CD4-positive, alpha-beta T cell treated with Interleukin-4 for 4 hours (primary cell): ENCODE results near the gene THBS1.

Experiments
- DNase-seq: peaks from one replicate; pipeline ENCODE4 v3.0.0-alpha.2; 2020

The THBS1 gene

DNA sequence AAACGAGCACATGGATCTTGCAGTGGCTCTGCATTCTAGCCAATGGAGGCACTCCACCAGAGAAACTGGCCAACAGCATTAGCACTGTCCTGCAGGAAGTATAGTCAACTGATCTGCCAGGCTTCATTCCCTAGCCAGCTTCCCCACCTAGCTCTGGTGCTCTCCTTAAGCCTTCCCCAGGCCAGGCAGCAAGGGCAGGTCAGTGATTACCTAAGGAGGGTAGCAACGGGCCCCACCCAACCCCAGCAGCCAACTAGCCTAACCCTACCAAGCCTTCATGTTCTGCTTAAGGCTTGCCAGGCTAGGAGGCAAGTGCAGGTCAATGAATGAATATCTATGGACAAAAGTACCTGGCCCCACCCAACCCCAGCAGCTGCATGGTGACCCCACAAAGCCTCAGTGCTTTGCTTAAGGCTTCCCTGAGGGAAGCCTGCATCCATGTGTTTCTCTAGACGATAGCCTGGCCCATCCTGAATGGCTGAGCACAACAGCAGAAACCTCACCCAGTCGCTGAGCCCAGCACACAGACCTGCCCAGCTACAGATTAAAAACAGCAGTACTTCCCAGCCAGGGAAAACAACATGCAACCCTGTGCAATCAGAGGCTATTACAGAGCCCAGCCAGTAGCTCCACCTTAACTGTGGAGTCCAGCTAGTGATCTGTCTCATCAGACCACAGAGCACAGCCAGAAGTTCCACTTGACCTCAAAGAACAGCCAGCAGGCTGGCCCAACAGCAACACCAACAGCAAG lies 28.5 kb downstream of the THBS1 start:
- no peak for DNase-seq

DNA sequence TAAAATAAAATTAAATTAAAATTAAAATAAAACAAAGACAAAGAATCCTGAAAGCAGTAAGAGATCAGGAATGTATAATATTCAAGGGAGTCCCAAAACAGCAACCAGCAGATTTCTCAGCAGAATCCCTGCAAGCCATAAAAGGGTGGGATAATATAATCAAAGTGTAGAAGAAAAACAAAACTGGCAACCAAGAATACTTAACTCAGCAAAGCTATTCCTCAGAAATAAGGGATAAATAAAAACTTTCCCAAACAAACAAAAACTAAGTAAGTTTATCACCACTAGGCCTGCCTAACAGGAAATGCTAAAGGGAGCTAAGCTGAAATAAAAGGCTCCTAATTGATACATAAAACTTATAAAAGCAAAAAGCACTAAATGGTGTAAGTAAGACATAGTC lies 29.8 kb downstream of the THBS1 start:
- no peak for DNase-seq

DNA sequence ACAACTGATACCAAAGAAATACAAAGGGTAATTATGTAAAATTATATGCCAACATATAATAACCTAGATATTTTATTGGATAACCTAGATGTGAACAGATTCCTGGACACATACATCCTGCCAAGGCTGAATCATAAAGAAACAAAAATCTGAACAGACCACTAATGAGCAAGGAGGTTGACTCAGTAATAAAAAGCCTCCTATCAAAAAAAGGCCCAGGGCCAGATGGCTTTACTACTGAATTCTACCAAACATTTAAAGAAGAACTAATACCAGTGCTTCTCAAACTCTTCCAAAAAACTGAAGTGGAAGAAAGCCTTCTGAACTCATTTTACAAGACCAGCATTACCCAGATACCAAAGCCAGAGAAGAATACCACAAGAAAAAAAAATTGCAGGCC lies 32.4 kb downstream of the THBS1 start:
- DNase-seq = no peak

DNA sequence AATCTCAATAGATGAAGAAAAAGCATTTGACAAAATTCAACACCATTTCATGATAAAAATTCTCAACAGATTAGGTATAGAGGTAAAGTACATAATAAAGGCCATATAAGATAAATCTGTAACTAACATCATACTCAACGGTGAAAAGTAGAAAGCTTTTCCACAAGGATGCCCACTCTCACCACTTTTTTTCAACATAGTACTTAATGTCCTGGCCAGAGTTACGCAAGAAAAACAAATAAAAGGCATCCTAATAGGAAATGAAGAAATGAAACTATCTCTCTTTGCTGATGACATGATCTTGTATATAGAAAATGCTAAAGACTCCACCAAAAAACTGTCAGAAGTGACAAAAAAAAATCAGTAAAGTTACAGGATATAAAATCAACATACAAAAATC lies 33.0 kb downstream of the THBS1 start:
- no peak for DNase-seq

DNA sequence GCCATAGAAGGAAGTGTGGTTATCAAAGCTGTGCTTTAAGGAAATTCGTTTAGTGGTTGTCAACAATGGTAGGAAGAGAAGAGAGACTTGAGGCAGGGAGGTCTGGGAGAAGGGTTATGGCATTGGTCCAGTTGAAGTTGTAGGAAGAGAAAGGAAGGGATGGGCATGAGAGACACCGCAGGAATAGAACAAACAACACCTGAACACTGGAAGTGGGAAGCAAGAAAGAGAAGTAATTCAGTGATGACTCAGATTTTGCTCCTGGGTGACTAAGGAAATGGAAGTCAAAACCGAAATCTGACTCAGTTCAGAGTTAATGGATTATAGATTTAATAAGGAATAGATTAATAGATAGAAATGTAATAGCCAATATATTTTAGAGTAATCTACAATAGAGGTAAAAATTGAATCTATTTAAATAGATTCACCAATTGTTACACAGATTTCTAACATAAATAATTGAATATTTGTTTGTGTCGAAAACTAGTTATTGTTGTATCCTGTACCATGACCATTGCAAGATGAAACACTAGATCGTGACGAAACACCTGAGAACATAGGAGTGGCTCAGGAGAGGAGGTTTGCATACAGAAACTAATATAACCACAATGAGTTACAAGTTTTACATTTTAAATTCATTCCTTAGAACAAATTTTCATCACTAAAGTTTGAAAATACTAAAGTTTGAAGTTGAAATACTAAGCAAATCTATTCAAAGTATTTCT lies 36.0 kb downstream of the THBS1 start:
- DNase-seq = no peak

DNA sequence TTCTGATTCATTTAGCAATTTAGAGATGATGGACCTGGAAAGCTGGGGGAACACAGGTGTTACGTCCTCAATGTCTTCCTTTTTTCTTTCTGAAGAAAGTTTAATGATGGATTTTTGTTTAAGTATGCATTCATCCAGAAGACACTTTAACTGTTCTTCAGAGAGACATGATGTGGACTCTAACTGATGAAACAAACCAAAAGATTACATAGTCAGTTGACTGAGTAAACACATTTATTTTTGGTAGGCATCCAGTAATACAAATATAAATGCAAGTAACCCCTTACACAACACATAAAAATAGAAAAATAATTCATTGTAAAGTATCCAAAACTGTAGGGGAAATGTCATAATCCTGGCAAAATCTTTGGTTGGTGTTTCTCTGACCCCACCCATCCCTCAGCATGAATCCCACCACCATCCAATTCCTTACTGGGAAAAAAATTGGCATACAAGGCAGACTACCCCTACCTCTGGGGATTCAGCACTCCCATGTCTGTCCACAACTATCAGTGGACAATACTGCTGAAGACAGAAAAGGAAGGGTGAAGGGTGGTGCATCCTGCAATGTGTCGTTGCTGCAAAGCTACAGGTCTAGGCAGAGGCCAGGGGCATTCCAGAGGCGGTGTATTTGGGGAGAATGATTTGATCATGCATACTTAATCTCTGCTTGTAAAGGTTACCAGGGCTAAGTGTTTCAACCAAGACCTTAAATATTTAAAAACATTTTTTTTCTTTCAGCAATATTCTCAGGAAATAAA lies 37.4 kb downstream of the THBS1 start:
- no peak for DNase-seq

DNA sequence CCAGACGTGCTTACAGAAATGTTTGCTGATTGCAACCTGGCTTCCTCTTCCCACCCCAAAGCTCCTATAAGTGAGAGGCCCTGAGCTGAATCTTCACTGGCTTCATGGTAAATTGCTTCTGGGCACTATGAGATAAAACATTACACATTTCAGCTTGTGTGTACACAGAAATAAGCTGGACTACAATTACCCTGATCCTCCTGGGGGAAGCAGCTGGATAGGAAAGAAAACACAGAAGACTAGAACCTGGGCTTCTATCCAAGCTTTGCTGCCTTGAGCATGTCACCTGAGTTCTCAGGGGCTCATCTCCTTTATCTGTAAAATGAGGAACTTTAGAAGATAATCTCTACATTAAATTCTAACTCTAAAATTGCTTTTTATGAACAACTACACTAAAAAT lies 40.3 kb downstream of the THBS1 start:
- DNase-seq = no peak

DNA sequence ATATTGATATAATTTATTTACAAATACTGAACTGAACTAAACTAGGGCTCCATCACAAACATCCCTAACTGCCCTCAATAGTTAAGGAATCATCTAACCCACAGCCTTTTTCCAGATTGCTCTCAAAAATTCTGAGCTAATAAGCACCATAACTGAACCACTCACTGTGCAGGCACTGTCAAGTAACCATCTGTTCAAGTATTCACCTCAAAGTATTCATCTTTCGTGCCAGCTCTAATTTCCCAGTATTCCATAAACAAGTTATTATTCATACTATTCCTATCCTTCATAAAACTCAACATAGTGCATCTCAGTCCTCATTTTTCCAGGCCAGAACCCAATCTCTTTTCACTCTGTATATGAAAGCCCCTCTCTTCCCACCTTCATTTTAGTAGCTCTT lies 41.1 kb downstream of the THBS1 start:
- DNase-seq = no peak

DNA sequence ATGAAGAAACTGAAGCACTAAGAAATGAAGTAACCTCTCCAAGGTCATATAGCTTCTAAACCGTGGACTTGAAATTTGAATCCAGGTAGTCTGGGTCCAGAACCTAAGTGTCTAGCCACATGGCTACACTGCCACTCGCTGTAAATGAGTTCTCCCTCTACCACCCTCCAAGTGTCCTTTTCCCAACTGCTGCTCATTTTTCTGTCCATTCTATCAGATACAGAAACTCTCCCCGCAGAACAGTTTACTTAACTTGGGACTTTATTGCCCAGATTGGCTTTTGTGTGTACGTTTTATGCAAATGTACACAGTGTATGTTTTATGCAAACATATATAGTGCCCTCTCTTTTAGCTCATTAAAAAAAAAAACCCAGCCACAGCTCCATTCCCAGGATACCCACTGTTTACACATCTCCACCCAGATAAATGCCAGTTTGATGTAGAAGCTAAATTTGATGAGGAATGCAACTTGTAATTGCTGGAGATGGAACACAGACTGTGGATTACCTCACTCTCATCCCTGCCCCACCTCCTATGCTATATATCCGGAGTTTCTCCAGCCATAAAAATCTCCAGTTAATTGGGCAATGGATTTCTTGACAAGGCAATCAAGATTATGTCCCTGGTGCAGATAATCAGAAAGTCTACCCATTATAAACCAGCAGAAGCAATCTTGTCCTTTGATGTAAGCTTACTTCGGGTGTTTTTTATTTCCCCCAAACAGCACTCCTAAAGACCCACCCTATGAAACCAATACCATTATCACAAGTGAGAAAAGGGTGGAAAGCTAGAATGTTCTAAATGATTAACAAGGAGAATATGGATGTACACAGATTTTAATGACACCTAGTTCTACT lies 42.0 kb downstream of the THBS1 start:
- DNase-seq = no peak

DNA sequence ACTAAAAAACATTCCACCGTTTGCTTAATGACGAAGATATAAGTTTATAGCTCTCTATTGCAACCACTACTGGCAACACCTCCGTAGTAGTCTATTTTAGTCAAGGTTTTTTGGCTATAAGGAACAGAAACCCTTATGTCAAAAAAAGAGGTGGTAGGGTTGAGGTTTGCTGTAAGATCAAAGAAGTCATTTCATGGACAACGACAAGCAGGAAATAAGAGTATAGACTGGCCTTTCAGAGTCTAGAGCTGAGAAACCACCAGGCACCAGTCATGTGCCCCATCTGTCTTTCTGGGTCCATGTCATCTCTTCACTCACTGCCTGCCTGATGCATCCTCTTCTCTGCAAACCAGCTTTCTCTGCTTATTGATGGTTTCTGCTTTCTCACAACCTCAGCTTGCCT lies 42.7 kb downstream of the THBS1 start:
- peak; percentile 85 for DNase-seq

DNA sequence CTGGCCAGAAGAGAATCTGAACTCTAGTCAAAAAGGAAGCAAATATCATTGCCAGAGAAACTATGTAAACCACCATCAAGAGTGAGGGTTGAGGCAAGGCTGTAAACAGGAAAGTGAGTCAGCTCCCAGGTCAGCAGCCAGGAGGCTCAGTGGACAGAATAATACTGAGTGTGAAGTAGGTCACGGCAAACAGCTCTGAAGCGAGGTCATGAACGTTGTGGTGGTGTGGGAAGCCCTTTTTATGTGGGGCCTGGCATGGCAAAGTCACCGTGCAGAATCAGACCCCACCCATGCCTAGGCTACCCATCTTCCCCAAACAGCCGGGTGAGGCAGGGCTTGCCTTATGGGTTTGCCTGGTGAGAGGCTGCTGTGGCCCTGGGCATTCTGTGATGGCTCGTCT lies 43.9 kb downstream of the THBS1 start:
- DNase-seq = peak; percentile 93

DNA sequence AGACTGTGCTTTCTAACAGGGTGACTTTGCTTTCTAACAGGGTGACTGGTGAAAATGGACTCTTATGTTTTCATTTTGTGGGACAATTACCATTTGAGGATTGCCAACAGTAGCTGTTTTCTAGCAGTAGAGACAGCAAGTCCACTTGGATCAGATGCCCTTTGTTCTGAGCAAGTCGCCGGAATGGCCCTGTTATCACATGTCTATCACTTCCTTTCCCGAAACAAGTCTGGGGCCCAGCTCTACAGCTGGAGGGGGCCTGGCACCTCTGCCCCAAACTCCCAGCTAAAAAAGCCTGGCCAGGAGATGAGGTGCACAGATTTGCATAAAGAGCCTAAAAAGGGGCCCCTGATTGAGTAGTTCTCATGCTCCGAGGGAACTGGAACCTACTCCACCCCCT lies 44.6 kb downstream of the THBS1 start:
- no peak for DNase-seq

DNA sequence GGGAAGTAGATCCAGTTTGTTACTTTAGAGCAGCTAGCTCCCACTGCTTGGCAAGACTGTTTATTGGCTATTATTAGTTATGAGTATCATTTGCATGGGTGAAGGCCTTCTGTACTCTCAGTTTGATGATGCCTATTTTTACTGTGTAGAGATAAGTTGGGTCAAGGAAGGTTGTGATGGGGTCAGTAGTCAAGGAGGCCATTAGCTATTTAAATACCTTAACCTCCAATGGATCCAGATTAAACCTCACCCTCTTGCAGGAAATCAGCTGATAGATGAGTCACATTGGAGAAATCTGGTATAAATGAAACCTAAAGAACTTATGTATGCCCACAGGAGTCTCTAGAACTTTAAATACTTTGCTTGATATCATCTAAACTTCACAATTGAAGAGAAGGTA lies 45.0 kb downstream of the THBS1 start:
- DNase-seq = peak; percentile 33

DNA sequence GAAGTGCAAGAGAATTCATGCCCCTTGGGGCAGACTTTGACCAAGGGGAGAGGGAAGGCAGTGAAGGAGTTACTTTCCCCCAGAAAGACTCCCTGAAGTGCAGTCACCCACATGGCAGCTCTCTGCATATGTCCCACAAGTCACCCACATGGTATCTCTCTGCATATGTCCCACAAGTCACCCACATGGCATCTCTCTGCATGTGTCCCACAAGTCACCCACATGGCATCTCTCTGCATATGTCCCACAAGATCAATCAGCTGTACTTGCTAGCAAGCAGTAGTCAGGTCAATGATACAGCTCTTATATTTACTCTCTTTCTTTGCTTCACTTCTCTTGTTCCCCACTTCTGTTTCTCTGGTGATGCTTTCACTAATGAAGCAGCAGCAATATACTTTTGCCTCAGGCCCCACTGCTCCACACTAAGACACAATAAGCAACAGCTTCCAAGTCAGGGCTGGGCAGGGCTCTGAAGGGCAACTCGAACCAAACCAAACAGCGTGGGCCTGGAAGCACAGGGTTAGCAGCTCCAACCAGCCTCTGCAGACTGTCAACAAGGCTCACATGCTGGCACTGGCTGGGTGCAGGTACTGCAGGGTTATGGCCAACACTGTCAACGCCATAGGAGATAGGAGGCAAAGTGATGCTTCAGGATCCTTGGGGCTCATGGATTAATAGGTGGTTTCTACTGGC lies 46.7 kb downstream of the THBS1 start:
- no peak for DNase-seq

DNA sequence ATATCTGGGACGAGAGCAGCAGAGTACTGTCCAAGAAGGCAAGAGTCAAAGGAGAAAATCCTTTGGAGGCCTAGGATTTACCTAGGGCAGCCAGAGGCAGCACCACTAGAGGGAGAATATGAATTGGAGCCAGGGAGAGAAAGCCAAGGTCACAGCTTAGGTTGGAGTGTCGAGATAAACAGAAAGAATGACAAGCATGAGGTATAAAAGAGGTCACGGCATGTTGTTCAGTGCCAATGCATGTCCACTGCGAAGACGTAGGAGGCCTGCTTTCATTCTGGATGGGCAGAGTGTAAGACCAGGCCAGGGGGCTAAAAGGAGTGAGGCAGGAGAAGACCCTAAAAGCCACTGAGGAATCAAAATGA lies 47.2 kb downstream of the THBS1 start:
- DNase-seq = no peak

DNA sequence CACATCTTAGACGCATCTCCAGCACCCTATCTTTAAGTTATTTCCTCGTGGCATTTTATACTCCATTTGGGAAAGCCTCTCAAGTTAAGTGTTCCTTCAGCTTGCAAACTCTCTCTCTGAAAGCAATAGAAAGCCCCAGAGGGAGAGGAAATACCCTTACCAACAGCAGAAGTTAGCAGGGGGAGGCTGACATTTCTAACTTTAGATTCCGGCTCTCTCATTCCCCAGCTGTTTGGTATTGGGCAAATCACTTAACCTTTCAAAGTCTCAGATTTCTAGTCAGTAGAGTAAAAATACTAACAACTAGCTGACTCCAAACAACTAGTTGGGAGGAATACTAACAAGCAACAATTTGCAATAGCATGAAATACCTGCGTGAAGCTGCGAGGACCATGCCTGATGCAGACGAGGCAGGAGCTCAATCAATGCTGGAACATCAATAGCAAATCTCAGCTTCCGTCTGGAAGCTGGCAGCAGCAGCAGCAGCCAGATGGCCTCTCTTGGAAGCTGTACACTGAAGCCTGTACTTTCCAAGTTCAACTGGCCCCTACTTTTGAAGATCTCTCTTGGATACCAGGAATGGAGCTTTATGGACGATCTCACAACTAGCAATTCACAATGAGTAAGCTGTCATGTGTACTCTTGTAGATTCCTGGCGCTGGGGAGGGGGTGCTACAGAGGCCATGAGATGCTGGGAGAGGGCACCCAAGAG lies 47.8 kb downstream of the THBS1 start:
- no peak for DNase-seq

DNA sequence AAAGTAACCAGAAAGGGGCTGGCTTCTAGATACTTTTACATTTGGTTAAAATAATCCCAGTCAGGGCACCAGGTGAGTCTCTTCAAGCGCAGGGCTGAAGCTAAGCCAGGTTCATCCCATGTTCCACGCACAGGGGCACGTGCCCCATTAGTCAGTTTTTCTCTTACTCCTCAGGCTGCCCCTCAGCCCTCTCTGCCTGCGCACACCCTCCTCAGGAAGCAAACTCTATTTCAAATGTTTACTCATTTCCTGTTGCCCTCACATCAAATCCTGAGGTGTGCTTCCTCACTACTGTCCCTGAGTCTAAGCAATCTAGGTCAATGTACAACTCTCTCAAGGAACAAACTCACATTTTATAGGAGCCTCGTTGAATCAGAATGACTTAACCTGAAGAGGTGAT lies 48.5 kb downstream of the THBS1 start:
- DNase-seq = peak; percentile 84

DNA sequence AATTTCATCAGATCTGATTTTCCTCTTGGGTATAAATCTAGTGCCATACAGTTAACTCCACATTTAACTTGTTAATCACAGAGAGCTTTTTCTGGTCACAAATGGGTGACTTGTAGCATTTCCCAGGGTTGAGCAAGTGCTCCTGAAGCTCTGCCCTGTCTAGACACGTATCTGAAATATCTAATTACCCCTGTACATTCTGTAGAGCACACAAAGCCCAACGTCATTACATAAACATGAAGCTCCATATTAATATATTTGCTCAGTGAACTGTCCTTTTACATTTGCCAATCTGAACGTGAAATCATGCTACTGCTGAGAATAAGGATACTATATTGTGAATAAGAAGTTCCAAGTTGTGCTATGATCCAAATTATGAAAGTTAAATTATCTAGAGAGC lies 49.0 kb downstream of the THBS1 start:
- no peak for DNase-seq

DNA sequence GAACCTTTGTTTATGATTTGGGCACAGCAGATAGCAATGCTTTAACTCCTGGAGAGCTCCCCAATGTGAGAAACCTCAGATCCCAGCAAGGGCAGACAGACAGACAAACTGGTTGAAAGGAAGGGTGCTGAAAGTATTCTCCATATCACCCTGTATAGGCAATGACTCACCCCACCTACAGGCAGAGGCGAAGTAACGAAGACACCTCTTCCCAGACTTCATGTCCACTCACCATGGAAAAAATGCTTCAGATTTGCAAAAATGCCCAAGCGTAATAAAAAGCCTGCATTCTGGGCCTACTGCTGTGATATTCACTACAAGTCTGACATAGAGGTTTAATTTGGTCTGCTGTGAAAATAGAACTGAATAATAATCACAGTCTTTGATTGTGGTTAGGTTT lies 50.5 kb downstream of the THBS1 start:
- no peak for DNase-seq

DNA sequence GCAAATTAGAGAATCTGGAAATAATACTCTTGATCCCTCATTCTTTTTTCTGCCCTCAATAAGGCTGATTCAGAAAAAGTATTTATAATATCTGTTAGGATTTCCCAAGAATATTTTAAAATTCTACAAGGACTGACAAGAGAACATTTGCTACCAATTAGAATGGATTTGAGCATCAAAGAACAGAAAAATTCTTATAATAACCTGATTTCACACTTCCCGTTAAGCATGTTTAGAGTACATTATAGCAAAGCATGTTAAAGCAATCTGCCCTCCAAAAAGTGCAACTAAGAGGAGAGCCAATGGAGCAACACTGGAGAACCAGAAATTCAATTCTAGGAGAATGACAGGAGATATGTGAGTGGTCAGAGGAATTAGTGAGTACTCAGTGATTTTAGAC lies 57.2 kb downstream of the THBS1 start:
- no peak for DNase-seq

DNA sequence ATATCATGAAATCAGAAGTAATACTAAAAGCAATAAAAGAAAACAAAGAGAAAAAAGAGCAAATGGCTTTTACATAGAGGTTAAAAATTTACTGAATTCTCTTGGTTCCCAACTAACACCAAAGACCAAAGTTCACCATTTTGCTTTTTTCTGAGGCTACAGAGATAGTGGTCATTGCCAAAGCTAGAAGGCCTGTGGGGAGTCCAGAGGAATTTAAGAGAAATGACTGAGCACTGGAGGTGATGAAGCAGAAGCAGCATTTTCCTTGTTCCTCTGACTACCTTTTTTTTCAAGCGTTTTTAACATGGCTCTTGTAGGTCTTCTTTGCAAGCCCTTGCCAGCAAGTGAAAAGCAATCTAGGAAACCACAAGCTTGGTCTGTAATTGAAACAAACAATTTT lies 58.2 kb downstream of the THBS1 start:
- no peak for DNase-seq

DNA sequence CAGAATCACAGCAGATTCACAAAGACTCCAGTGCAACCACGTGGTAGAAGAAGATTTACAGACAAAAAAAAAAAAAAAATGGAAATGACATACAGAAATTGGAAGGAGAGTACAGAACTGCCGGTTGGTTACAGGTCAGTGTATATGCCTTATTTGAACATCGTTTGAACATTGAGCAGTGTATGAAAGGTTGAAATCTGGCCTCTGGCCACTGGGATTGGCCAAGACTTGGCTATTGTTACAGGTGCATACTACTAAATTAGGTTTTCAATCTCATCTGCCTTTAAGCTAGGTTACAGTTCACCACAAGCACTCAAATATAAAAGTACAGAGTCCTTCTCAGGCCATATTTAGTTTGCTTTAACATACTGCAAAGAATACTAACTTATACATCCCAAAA lies 59.8 kb downstream of the THBS1 start:
- DNase-seq = no peak
